Upper lobe of right lung (tissue), 1 donor: ENCODE measurements around the gene TTN. TPM values are rescaled to one million over a fixed set of nuclear protein-coding genes. Genes with fewer than 3 reads are reported as not detected.

Source experiments
- ATAC-seq: fragments of 200-7000 bp; cut with Tn5 transposase; one replicate; pipeline ENCODE4 v1.9.1; 2020; ENCODE audit warnings: mild to moderate bottlenecking, moderate library complexity
- DNase-seq: peaks from one replicate; pipeline ENCODE4 v3.0.0-alpha.2; 2020
- H3K27ac ChIP-seq: fragments of 200-600 bp; one replicate; pipeline ENCODE4 v1.8.0; 2022
- H3K27me3 ChIP-seq: fragments of 200-600 bp; one replicate; pipeline ENCODE4 v1.8.0; 2022; ENCODE audit warnings: mild to moderate bottlenecking
- H3K36me3 ChIP-seq: fragments of 200-600 bp; one replicate; pipeline ENCODE4 v1.8.0; 2022
- H3K4me1 ChIP-seq: fragments of 200-600 bp; one replicate; pipeline ENCODE4 v1.8.0; 2022
- H3K4me3 ChIP-seq: fragments of 200-600 bp; one replicate; pipeline ENCODE4 v1.8.0; 2022; ENCODE audit warnings: mild to moderate bottlenecking
- H3K9me3 ChIP-seq: fragments of 200-600 bp; one replicate; pipeline ENCODE4 v1.8.0; 2022
- CTCF ChIP-seq: fragments of 200-600 bp; IDR thresholded peaks from one replicate; pipeline ENCODE4 v1.8.0; 2022; ENCODE audit warnings: antibody characterized with exemption
- intact Hi-C: fragments of 100-400 bp; cut with DNase I; formaldehyde crosslinking; loops from one replicate; pipeline ENCODE4 v1.11.0; 2022
- total RNA-seq: library from RNA; stranded (reverse); fragmentation: NEBNext Ultra II Directional; extraction: Animal tissue kit (Norgen Biotek cat#: 25700); gene quantifications from one replicate; pipeline ENCODE4 v1.2.1, GENCODE V29; 2021
- donor health status: DM: no; HTN: yes; CAD: no; lungs with severe emphysema.

Gene TTN
- total RNA-seq, 1 donor from 2014 or later = 19.6 TPM

- Histone ChIP-seq H3K27ac (no peak overlapping the region), H3K36me3 (peaks cover 64% of the 10 kb centered on the region)
Measured at GRCh38 chr2:178506101-178506500, 301.1 kb downstream of the TTN start.

GRCh38 chr2:178502751-178503150 lies 304.5 kb downstream of the TTN start:
- H3K36me3 ChIP-seq = peaks cover 86% of the 10 kb centered on the region

More at GRCh38 chr2:178506101-178506500, 301.1 kb downstream of the TTN start:
- ATAC-seq = no peak
- Histone ChIP-seq H3K9me3 (no peaks in the 10 kb centered on the region), H3K27me3 (no peaks in the 10 kb centered on the region), H3K4me1 (peaks cover 6% of the 10 kb centered on the region), H3K4me3 (no peak overlapping the region)
- DNase-seq = no peak
- no peak for TF ChIP-seq CTCF
- intact Hi-C loops = no loop called here

GRCh38 chr2:178499640-178500039 lies 307.6 kb downstream of the TTN start:
- no peaks in the 10 kb centered on the region for H3K9me3 ChIP-seq
- H3K4me1 ChIP-seq = no peaks in the 10 kb centered on the region
- DNase-seq (no peak), ATAC-seq (no peak)
- H3K27ac ChIP-seq = no peak overlapping the region
- no peaks in the 10 kb centered on the region for H3K27me3 ChIP-seq
- H3K4me3 ChIP-seq = no peak overlapping the region
- no peak for TF ChIP-seq CTCF
- intact Hi-C loops = no loop called here
- H3K36me3 ChIP-seq = peaks cover 100% of the 10 kb centered on the region

More at GRCh38 chr2:178502751-178503150, 304.5 kb downstream of the TTN start:
- H3K9me3 ChIP-seq = no peaks in the 10 kb centered on the region
- H3K27me3 ChIP-seq = no peaks in the 10 kb centered on the region
- no peak for ATAC-seq
- intact Hi-C loops = no loop called here
- no peak overlapping the region for H3K27ac ChIP-seq
- H3K4me1 ChIP-seq = peaks cover 6% of the 10 kb centered on the region
- H3K4me3 ChIP-seq = no peak overlapping the region
- TF ChIP-seq CTCF = no peak
- DNase-seq = no peak

GRCh38 chr2:178498137-178498536 lies 309.1 kb downstream of the TTN start:
- Histone ChIP-seq H3K9me3 (no peaks in the 10 kb centered on the region), H3K36me3 (peaks cover 99% of the 10 kb centered on the region), H3K4me1 (no peaks in the 10 kb centered on the region), H3K27ac (no peak overlapping the region), H3K4me3 (no peak overlapping the region), H3K27me3 (no peaks in the 10 kb centered on the region)
- no peak for DNase-seq
- intact Hi-C loops = no loop called here
- no peak for TF ChIP-seq CTCF
- no peak for ATAC-seq

- TF ChIP-seq CTCF = no peak
- Histone ChIP-seq H3K4me1 (no peaks in the 10 kb centered on the region), H3K27ac (no peak overlapping the region), H3K4me3 (no peak overlapping the region), H3K9me3 (no peaks in the 10 kb centered on the region), H3K27me3 (no peaks in the 10 kb centered on the region), H3K36me3 (peaks cover 98% of the 10 kb centered on the region)
- intact Hi-C loops = no loop called here
- ATAC-seq (no peak), DNase-seq (no peak)
Measured at GRCh38 chr2:178496049-178496448, 311.2 kb downstream of the TTN start.

- intact Hi-C loops = no loop called here
- no peak for TF ChIP-seq CTCF
- H3K27ac ChIP-seq = no peak overlapping the region
- ATAC-seq (no peak), DNase-seq (no peak)
- no peaks in the 10 kb centered on the region for H3K4me1 ChIP-seq
- H3K27me3 ChIP-seq = no peaks in the 10 kb centered on the region
- peaks cover 78% of the 10 kb centered on the region for H3K36me3 ChIP-seq
- no peaks in the 10 kb centered on the region for H3K9me3 ChIP-seq
- H3K4me3 ChIP-seq = no peak overlapping the region
Measured at GRCh38 chr2:178491612-178492011, 315.6 kb downstream of the TTN start.
